Measurements from ENCODE around the gene PAX8. TPM values are rescaled to one million over a fixed set of nuclear protein-coding genes. Genes with fewer than 3 reads are reported as not detected.

Gene PAX8
- total RNA-seq, 2 experiments from 2014 or later = 1.6 to 2.6 TPM

GRCh38 chr2:113172721-113173541, 105.8 kb downstream of the PAX8 start:
- H3K36me3 ChIP-seq (ENCODE audit: insufficient read depth, low read length) = peaks cover 16% of the 10 kb centered on the region
- no TSS peak for BruUV-seq (replicated peaks)
- H2AFZ ChIP-seq (ENCODE audit: low read length) = peak overlapping the region; percentile 60
- H4K20me1 ChIP-seq (ENCODE audit: insufficient read depth, low read length) = peaks cover 23% of the 10 kb centered on the region
- H3K4me1 ChIP-seq (ENCODE audit: insufficient read depth, low read length, poor library complexity, severe bottlenecking) = peaks cover 37% of the 10 kb centered on the region
- ChIA-PET POLR2A (interaction anchor here (1.0 to 3.8 kb wide), 4 partner anchors 8 to 512 kb away, joined by 3 to 25 read pairs (median 14); no protein-coding TSS in a partner anchor), CTCF (ENCODE audit: unreplicated experiment) (interaction anchor here (2.2 kb wide), 1 partner anchor 35 kb away, joined by 17 read pairs; no protein-coding TSS in a partner anchor)
- no peaks in the 10 kb centered on the region for H3K9me3 ChIP-seq (ENCODE audit: low read length)
- intact Hi-C loops (cut with micrococcal nuclease; ENCODE audit: unreplicated experiment) = loop anchor here (10.0 kb wide), 1 partner anchor 692 kb away; no protein-coding TSS in a partner anchor
- peak overlapping the region; percentile 90 for H3K4me3 ChIP-seq (ENCODE audit: low read depth, low read length, poor library complexity, severe bottlenecking)
- H3K9me2 ChIP-seq (ENCODE audit: insufficient read depth, low read length) = no peaks in the 10 kb centered on the region
- H3K79me2 ChIP-seq (ENCODE audit: insufficient read depth, low read depth, low read length) = peaks cover 39% of the 10 kb centered on the region
- H3K4me2 ChIP-seq (ENCODE audit: low read length) = peak overlapping the region; percentile 100
- TF ChIP-seq CTCF (conservative IDR thresholded peaks at IDR 0.05; ENCODE audit: low read length) (no peak), EZH2phosphoT487 (IDR thresholded peaks at IDR 0.05; ENCODE audit: borderline replicate concordance, low read depth, low read length) (no peak)
- no peak for DNase-seq (ENCODE audit: low spot score)
- peak overlapping the region; percentile 87 for H3K27ac ChIP-seq (ENCODE audit: low read depth, low read length, poor library complexity, severe bottlenecking)

GRCh38 chr2:113171334-113172075, 107.2 kb downstream of the PAX8 start:
- peaks cover 3% of the 10 kb centered on the region; the same call in 1 of the 2 replicates for H3K36me3 ChIP-seq (ENCODE audit: insufficient read depth, low read length)
- peaks cover 26% of the 10 kb centered on the region for H3K79me2 ChIP-seq (ENCODE audit: insufficient read depth, low read depth, low read length)
- no peak overlapping the region for H3K4me2 ChIP-seq (ENCODE audit: low read length)
- peaks cover 11% of the 10 kb centered on the region for H4K20me1 ChIP-seq (ENCODE audit: insufficient read depth, low read length)
- H2AFZ ChIP-seq (ENCODE audit: low read length) = no peak overlapping the region
- DNase-seq (ENCODE audit: low spot score) = no peak
- intact Hi-C loops (cut with micrococcal nuclease; ENCODE audit: unreplicated experiment) = loop anchor here (10.0 kb wide), 1 partner anchor 693 kb away; no protein-coding TSS in a partner anchor
- no peak overlapping the region for H3K4me3 ChIP-seq (ENCODE audit: low read depth, low read length, poor library complexity, severe bottlenecking)
- H3K4me1 ChIP-seq (ENCODE audit: insufficient read depth, low read length, poor library complexity, severe bottlenecking) = peaks cover 31% of the 10 kb centered on the region
- no peaks in the 10 kb centered on the region for H3K9me3 ChIP-seq (ENCODE audit: low read length)
- ChIA-PET CTCF (ENCODE audit: unreplicated experiment) (no interaction called here), POLR2A (no interaction called here)
- TF ChIP-seq EZH2phosphoT487 (IDR thresholded peaks at IDR 0.05; ENCODE audit: borderline replicate concordance, low read depth, low read length) (no peak), CTCF (conservative IDR thresholded peaks at IDR 0.05; ENCODE audit: low read length) (no peak)
- no peak overlapping the region for H3K27ac ChIP-seq (ENCODE audit: low read depth, low read length, poor library complexity, severe bottlenecking)
- no peaks in the 10 kb centered on the region for H3K9me2 ChIP-seq (ENCODE audit: insufficient read depth, low read length)
- no TSS peak for BruUV-seq (replicated peaks)
